Effector memory CD4-positive, alpha-beta T cell (primary cell): Measurements from ENCODE around the gene ITGBL1.

Experiments used
- DNase-seq, 3 donors: peaks; one replicate each; pipeline ENCODE4 v3.0.0-alpha.2; 2020
- H3K27ac ChIP-seq: 2 replicates; pipeline ENCODE4 v1.7.0; 2013; ENCODE audit warnings: mild to moderate bottlenecking, low read length, moderate library complexity; ENCODE audit not compliant: insufficient read depth, poor library complexity, severe bottlenecking
- H3K27me3 ChIP-seq: replicated peaks from 2 replicates; pipeline ENCODE4 v1.7.0; 2013; ENCODE audit warnings: mild to moderate bottlenecking, low read length; ENCODE audit not compliant: insufficient read depth, control insufficient read depth, poor library complexity, severe bottlenecking
- H3K36me3 ChIP-seq: 2 replicates; pipeline ENCODE4 v1.7.0; 2013; ENCODE audit warnings: mild to moderate bottlenecking, low read length, moderate library complexity; ENCODE audit not compliant: control insufficient read depth, insufficient read depth
- H3K4me1 ChIP-seq: 2 replicates; pipeline ENCODE4 v1.7.0; 2013; ENCODE audit warnings: low read length, mild to moderate bottlenecking; ENCODE audit not compliant: control insufficient read depth, insufficient read depth, poor library complexity, severe bottlenecking
- H3K4me3 ChIP-seq: 2 replicates; pipeline ENCODE4 v1.7.0; 2013; ENCODE audit warnings: low read length, low read depth, mild to moderate bottlenecking; ENCODE audit not compliant: insufficient read depth, poor library complexity, severe bottlenecking
- H3K9me3 ChIP-seq: 2 replicates; pipeline ENCODE4 v1.7.0; 2013; ENCODE audit warnings: mild to moderate bottlenecking, low read length, moderate library complexity; ENCODE audit not compliant: control insufficient read depth

The ITGBL1 gene

DNA sequence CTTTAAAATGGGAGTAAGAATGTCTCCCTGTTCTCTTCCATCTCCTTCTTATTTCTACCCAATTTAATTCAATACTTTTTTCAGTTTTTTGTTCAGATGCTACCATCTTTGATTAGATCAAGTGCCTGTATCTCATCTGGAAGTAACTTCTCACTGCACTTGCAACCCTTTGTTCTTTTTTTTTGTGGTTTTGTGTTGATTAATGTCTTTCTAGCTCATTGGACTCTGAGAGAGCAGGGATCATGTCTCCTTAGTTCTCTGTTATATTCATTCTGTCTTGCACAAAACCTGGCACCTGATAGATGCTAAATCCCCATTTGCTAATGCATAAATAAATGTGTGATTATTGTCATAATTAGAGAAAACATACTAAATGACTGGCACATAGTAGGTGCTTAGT lies 834 bp upstream of the ITGBL1 start:
- Histone ChIP-seq H3K4me1 (no peaks in the 10 kb centered on the region), H3K9me3 (no peaks in the 10 kb centered on the region), H3K4me3 (no peak overlapping the region), H3K27ac (no peak overlapping the region), H3K27me3 (no peaks in the 10 kb centered on the region), H3K36me3 (no peaks in the 10 kb centered on the region)
- DNase-seq: no peak

DNA sequence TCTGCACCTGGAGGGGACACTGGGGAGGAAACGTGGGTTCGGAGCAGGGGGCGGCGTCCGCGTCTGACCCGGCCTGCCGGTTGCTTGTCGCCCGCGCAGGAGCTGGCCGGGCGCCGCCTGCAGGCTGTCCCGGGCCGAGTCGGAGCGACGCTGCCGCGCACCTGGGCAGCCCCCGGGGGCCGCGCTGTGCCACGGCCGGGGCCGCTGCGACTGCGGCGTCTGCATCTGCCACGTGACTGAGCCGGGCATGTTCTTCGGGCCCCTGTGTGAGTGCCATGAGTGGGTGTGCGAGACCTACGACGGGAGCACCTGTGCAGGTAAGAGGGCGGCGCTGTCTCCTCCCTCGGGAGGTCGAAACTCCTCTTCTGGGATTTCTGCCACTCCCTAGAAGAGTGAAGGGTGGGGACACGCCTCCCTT lies 1.3 kb downstream of the ITGBL1 start:
- Histone ChIP-seq H3K36me3 (no peaks in the 10 kb centered on the region), H3K9me3 (no peaks in the 10 kb centered on the region), H3K4me3 (peak overlapping the region; percentile 25), H3K4me1 (no peaks in the 10 kb centered on the region), H3K27ac (no peak overlapping the region), H3K27me3 (no peaks in the 10 kb centered on the region)
- no peak for DNase-seq

DNA sequence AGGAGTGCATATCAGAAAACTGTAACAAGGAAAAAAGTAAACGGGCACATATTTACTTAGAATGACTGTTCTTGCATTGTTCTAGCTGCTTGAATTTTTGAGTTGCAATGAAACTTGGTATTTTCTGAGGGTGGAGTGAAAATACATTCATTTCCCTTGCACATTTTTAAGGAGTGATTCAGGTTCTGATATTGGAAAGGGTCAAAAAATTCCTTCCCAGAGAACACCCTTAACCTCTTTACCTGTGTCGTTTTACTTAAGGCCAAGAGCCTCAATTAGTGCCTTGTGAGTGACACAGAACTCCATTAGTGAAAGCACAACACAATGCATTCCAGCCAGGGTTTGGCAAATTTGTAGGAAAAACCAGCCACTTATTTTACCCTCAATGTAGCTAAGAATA lies 2.3 kb downstream of the ITGBL1 start:
- no peak overlapping the region for H3K27ac ChIP-seq
- H3K4me1 ChIP-seq: no peaks in the 10 kb centered on the region
- no peak for DNase-seq
- H3K27me3 ChIP-seq: no peaks in the 10 kb centered on the region
- H3K9me3 ChIP-seq: no peaks in the 10 kb centered on the region
- no peaks in the 10 kb centered on the region for H3K36me3 ChIP-seq
- H3K4me3 ChIP-seq: no peak overlapping the region

DNA sequence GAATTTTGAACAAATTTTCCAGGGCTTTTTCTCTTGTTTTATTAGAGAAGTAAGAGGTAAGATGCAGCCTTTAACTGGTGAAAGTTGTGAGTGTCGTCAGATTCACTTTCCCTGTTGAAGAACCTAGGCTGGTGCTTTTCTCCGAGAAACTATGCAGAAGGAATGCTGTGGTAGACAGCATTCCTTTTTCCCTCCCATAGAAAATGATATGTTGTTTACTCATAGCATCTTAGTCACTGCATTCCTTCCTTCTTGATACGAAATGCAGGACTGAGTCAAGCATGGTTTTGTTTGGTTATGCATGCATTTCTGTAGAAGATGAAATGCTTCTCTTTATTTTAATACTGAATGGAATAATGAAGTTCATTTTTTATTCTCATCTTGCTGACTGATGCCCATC lies 3.4 kb downstream of the ITGBL1 start:
- no peaks in the 10 kb centered on the region for H3K36me3 ChIP-seq
- H3K4me3 ChIP-seq: no peak overlapping the region
- no peak for DNase-seq
- H3K9me3 ChIP-seq: no peaks in the 10 kb centered on the region
- no peaks in the 10 kb centered on the region for H3K27me3 ChIP-seq
- H3K4me1 ChIP-seq: no peaks in the 10 kb centered on the region
- no peak overlapping the region for H3K27ac ChIP-seq

DNA sequence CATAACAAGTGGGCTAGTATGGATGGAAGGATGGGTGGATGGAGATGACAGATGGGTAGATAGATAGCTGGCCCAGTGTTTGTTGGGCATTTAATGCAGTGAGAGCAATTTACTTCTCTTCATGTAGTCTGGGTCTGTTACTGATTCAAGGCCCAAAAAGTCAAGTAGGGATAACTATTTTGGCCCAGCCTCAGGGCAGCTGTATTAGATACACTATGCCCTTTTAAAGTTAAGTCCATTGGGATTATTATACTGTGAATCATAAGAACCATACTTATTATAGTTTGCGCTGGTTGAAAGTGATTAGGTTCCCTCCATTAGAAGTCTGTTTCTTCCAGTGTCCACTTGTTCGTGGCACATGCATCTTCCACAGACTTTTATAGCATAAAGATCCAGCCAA lies 4.7 kb downstream of the ITGBL1 start:
- no peaks in the 10 kb centered on the region for H3K36me3 ChIP-seq
- no peaks in the 10 kb centered on the region for H3K27me3 ChIP-seq
- no peaks in the 10 kb centered on the region for H3K9me3 ChIP-seq
- no peak overlapping the region for H3K27ac ChIP-seq
- no peaks in the 10 kb centered on the region for H3K4me1 ChIP-seq
- no peak for DNase-seq
- H3K4me3 ChIP-seq: no peak overlapping the region

DNA sequence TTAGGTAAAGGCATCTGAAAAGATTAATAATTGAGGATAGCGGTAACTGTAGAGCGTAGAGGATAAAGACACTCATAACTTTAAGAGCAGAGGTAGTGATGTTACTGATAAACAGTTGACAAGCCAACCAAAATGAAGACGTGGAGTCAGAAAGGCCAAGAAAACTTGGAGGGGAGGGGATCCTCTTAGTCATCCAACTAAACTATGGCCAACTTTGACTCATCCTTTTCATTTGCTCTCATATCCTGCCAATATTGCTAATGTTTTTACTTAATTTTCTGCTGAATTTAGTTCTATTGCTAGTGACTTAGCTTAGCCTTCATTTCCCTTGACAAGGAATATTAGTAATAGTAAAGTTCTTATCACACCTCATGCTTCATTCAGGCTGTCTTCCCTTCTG lies 13.4 kb downstream of the ITGBL1 start:
- Histone ChIP-seq H3K27ac (no peak overlapping the region), H3K4me1 (no peaks in the 10 kb centered on the region), H3K36me3 (no peaks in the 10 kb centered on the region), H3K27me3 (no peaks in the 10 kb centered on the region), H3K4me3 (no peak overlapping the region), H3K9me3 (no peaks in the 10 kb centered on the region)
- no peak for DNase-seq

DNA sequence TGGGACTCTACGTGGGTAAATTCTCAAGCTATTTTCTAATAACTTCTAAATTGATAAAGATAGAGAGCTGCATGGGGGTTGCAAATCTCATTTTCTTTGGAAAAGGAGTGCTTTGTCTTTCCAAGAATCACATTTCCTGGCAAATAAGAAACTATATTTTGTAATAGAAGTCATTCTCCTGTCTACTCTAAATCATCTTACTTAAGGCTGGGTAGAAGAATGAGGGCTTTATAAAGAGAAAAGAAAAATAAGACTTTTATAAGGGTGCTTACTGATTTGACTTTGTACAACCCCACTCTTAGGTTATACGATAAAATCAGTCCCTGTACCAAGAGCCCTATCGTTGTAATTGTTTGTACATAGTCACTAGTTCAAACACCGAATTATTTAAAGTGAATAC lies 14.9 kb downstream of the ITGBL1 start:
- H3K4me1 ChIP-seq: no peaks in the 10 kb centered on the region
- DNase-seq: no peak
- H3K9me3 ChIP-seq: no peaks in the 10 kb centered on the region
- H3K27ac ChIP-seq: no peak overlapping the region
- no peaks in the 10 kb centered on the region for H3K36me3 ChIP-seq
- no peaks in the 10 kb centered on the region for H3K27me3 ChIP-seq
- no peak overlapping the region for H3K4me3 ChIP-seq

DNA sequence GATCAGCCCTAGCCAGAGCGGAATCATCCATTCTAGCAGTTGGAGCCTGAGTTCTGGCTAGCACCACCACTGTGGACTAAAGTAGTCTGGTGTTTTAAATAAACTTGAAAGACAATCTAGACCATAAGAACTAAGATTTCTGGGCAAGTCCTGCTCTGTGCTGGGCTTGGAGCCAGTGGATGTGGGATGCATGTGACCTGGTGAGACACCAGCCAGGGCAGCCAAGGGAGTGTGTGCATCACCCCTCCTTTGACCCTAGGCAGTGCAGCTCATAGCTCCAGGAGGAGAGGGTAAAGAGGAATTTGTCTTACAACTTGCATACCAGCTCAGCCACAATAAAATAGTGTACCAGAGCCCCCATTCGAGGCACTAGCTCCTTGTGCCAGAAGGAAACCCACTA lies 21.0 kb downstream of the ITGBL1 start:
- no peak overlapping the region for H3K4me3 ChIP-seq
- no peaks in the 10 kb centered on the region for H3K4me1 ChIP-seq
- DNase-seq: no peak
- H3K36me3 ChIP-seq: no peaks in the 10 kb centered on the region
- H3K9me3 ChIP-seq: no peaks in the 10 kb centered on the region
- H3K27me3 ChIP-seq: no peaks in the 10 kb centered on the region
- no peak overlapping the region for H3K27ac ChIP-seq

DNA sequence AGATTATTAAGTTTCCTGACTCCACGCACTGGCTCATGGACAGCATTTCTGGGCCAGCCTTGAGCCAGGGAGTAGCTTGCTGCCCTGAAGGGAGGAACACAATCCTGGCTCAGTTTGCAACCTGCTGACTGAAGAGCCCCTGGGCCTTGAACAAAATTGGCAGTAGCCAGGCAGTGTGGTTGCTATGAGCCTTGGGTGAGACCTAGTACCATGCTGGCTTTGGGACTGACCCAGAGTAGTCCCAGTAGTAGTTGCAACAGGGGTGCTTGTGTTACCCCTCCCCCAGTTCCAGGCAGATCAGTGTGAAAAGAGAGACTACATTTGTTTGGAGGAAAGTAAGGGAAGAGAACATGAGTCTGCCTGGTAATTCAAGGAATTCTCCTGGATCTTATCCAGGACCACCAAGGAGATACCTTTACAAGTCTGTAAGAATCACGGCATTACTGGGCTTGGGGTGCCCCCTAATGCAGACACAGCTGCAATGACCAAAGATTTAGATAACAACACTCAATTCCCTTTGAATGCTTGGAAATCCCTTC lies 22.0 kb downstream of the ITGBL1 start:
- no peaks in the 10 kb centered on the region for H3K36me3 ChIP-seq
- no peak overlapping the region for H3K27ac ChIP-seq
- H3K4me3 ChIP-seq: no peak overlapping the region
- DNase-seq: no peak
- H3K9me3 ChIP-seq: no peaks in the 10 kb centered on the region
- H3K27me3 ChIP-seq: no peaks in the 10 kb centered on the region
- H3K4me1 ChIP-seq: no peaks in the 10 kb centered on the region

DNA sequence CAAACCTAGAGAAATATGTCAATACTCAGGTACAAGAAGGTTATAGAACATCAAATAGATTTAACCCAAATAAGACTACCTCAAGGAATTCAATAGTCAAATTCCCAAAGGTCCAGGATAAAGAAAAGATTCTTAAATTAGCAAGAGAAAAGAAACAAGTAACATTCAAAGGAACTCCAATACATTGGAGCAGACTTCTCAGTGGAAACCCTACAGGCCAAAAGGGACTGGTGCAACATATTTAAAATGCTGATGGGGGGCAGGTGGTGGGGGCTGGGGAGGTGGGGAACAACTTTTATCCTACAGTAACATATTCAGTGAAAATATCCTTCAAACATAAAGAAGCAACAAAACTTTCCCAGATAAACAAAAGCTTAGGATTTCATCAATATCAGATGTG lies 23.1 kb downstream of the ITGBL1 start:
- no peaks in the 10 kb centered on the region for H3K27me3 ChIP-seq
- H3K4me3 ChIP-seq: no peak overlapping the region
- no peaks in the 10 kb centered on the region for H3K9me3 ChIP-seq
- DNase-seq: no peak
- no peaks in the 10 kb centered on the region for H3K4me1 ChIP-seq
- no peak overlapping the region for H3K27ac ChIP-seq
- H3K36me3 ChIP-seq: no peaks in the 10 kb centered on the region

DNA sequence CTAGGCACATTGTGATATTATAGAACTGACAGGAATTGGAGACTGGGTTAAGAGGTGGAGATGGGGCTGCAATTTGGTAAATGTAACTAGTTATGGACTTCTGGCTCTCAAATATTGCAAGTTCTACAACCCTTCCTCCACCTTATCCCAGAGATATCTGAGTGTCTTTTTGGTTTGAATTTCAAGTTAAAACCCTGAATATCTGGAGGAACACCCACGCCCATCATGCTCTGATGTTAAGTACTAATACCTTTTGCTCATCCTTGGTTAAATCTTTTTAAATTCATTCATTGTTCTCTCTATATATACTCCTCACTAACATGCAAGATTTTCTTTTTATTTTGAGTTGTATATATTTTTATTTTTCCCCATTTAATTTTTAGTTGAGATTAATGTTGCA lies 28.9 kb downstream of the ITGBL1 start:
- Histone ChIP-seq H3K36me3 (no peaks in the 10 kb centered on the region), H3K4me1 (no peaks in the 10 kb centered on the region), H3K4me3 (no peak overlapping the region), H3K9me3 (no peaks in the 10 kb centered on the region), H3K27ac (no peak overlapping the region), H3K27me3 (no peaks in the 10 kb centered on the region)
- DNase-seq: no peak
